GM20431 (cell line): ENCODE data around the gene DPP8.

ENCODE experiments used
- in situ Hi-C: fragments of 300-500 bp; cut with MseI, MboI; formaldehyde crosslinking; loops from one replicate; pipeline ENCODE4 v1.15.0; 2020; ENCODE audit warnings: low sequenced_read_pairs; ENCODE audit not compliant: unreplicated experiment

Gene DPP8

DNA sequence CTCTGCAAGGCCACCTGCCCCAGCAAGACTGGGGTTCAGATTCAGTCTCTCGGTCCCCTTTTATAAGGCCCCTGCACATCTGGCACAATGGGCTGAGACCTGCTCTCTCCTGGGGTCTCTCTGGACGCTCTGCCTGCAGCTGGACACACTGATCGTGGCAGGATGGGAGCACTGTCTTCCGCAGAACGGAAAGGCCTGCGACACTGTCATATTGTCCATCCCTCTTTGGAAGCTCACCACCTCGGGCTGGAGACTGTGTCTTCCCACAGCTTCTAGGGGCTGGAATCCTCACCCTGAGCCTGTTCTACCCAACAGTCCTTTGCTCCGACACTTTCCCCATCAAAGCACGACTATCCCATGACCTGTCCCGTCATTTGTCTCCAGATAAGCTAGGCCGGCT, 83.3 kb downstream of the DPP8 start:
- in situ Hi-C loops: no loop called here

DNA sequence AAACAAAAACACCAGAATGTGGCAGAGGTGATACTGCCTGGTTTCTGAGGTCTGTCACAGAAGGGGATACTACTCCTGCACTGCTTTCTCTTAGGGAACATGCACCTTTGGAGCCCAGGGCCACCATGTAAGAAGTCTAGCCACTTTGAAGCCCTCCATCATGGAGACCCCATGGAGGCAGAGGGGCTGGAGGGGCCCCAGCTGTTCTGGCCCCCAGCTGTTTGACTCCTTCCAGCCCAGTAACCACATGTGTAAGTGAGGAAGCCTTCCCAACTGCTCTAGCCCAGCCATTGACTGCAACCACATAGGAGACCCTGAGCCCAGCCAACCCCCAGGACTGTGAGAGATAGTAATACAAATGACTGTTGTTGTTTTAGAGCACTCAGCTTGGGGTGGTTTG, 85.8 kb downstream of the DPP8 start:
- in situ Hi-C loops: no loop called here

DNA sequence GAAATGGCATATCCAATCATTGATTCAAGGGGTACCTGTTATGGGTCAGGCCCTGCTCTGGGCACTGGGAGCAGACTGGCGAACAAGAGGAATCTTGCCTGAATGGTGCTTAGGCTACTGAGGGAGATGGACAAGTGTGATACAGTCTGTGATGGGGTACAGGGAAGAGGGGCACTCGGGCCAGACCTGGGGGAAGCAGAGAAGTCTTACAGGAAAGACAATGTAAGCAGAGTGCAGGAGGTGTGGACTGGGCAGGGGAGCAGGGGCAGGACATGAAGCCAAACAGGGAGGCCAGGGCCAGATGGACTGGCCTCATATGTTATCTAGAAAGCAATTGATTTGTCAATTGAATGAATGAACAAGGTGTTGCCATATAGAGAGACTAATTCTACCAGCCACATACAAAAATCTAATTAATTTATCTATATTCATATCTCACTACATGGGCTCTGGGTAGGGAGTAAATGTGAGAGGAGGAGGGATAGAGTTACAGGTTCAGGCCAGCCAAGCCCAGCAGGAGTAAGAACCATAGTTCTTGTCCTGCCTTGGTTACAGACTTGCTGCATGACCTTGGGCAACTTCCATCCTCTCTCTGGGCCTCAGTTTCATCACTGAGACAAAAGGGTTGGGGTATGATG, 91.2 kb downstream of the DPP8 start:
- in situ Hi-C loops: no loop called here

DNA sequence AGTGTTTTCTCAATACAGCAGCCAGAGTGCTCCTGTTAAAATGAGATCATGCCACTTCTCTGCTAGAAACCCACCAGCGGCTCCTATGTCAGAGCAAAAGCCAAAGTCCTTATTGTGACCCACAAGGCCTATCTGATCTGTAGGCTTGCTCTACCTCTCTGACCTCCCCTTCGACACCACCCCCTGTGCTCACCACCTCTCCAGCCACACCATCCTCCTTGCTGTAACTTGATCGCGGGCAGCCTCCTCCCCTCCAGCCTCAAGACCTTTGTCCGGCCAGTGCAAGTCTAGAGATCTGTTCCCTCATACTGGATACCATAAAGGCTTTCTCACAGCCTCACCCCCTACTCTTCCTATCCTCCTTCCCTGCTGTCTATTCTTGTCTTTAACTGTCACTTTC, 92.8 kb downstream of the DPP8 start:
- in situ Hi-C loops: no loop called here

DNA sequence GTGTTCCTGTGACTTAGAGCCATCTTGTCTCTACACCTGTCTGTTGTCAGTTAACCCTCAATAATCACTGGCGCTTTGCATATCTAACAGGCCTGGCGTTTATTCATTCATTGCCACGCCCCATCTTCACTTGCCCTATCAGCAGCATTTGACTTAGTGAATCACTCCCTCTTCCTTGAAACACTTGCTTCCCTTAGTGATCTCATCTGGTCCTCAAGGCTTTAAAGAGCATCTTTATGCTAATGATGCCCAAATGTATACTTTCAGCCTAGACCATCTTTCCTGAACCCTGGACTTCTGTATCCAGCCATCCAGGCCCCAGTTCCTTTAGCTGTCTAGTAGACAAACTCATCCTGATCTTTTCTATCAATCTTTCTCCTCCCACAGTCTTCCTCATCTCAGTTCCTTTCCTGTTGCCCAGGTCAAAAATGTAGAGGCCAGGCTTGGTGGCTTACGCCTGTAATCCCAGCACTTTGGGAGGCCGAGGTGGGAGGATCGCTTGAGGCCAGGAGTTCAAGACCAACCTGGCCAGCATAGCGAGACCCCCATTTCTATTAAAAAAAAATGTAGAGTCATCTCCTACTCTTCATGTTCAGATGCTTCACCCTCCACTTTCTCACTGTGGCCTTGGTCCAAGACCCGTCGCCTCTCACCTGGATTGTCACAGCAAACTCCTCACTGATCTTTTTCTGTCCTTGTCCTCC, 93.4 kb downstream of the DPP8 start:
- in situ Hi-C loops: no loop called here

DNA sequence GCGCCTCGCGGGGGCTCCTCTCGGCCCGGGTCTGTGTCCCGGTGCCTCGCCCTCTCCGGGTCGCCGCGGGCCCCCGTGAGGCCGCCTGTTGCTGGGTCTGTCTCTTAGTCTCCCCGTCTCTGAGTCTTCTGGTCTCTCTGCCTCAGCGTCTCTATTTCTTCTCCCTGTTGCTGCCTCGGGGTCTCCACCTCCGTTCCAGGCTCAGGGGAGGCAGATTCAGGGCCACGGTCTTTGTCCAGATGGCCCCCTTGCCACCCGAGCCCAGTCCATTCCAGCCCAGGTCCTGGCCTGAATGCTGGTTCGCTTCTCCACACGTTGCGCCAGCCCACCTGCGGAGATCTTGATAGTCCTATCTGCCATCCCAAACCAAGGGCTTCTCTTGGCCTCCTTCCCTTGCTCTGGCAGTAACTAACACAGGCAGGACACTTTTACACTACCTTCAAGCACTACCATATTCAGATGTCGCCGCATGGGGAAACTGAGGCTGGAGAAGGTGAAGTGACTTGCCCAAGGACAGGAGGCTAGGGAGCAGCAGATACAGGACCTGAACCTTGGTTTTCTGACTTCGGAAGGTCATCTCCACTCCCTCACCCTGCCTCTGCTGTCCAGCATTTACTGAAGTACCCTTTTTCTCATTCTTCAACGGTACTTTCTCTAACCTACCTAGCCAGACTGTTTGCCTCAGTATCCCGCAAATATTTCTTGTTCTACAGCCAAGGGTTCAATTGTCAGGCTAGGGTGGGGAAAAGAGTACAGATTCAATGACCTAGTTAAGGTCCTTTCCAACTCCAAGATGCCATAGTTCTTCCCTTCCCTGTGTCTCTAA, 94.1 kb downstream of the DPP8 start:
- in situ Hi-C loops: no loop called here

DNA sequence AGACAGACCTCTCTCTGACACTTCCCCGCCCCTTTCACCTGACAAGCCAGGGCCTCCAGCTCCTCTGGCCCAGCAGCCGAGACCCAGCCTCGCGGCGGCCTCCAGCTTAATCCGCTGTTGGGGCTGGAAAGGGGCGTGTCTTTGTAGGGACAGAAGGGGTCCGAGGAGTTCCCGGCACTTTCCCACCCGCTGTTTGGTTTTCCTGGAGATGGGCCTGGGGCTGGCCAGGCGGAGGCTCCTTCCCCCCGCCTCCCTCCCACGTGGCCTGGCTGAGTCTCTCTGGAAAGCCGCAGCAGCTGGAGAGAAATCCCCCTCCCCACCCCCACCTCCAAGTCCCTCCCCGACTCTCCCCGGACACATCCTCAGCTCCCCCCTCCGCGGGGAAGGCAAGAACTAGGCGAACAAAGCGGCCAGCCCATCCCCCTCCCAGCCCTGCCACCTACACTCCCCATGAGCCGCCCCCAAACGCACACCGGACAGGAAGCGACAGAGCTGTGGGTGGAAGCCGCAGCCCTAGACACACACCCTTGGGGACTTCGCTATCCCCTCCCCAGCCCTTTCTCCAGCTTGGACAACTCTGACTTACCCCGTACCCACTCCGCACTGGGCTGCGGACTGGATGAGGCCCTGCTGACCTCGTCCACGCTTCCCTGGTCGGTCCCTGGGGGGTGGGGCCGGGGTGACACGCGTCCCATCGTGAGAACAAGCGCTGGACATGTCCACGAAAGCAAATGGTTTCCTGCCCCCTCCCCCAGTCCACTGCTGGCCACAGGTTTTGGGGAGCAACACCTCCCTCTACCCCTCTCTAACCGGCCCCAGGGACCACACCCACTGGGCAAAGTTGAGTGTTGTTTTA, 95.9 kb downstream of the DPP8 start:
- in situ Hi-C loops: no loop called here

DNA sequence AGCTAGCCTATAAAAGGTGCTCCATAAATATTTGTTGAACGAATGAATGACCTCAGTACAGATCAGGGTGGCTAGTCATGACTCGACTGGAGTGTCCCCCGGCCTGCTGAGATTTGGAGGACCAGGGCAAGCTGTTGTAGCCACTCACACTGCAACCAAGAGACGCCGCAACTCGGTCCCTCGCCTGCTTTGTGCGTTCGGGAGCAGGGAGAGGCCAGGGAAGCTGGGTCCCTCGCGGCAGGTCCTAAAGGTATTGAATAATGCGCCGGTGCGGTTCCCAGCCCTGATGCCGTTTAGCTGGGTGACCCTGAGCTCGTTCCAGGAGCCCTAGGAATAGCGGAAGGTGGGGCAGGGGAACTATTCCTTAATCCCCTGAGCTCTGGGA, 96.5 kb downstream of the DPP8 start:
- in situ Hi-C loops: no loop called here

DNA sequence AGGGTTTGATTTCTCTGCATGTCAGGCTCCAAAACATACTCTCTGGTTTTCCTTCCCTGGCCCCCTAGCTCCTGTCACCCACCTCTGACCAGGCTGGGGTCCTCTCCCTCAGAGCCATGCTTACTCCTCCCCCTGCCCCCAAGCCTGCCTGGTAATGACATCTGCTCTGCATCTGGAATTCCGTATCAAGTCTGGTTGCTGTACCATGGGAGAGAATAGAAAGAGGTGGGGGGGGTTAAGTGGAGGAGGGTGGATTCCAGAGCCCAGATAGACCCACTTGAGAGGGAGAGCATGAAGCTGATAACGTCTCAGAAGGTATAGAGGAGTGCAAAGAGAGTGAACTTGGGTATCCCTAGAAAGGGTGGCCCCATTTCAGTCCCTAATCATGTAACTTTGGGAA, 98.9 kb downstream of the DPP8 start:
- in situ Hi-C loops: no loop called here

DNA sequence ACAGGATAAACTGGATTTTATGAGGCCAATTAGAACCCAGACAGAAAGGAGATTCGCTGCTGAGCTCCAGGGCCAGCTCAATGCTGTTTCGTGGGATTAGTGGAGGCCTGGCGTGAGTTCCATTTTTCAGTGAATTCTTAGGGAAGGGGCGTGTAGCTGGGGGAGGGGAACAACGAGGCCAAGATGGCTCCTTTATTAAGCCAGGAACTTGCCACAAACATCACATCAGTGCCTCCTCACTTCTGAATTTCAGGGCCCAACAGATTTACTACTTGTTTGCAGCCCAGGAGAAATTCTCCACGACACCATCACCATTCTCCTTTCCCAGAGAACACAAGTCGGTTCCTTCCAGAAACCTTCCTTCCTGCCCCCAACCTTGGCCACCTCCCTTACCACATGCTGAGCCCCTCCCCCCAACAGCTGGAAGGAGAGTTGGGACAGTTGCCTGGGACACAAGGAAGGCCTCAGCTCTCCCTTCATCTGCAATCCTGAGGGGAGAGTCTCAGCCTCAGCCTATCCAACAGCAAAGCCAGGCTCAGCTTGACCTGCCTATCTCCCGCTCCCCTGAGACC, 100.6 kb downstream of the DPP8 start:
- in situ Hi-C loops: no loop called here

DNA sequence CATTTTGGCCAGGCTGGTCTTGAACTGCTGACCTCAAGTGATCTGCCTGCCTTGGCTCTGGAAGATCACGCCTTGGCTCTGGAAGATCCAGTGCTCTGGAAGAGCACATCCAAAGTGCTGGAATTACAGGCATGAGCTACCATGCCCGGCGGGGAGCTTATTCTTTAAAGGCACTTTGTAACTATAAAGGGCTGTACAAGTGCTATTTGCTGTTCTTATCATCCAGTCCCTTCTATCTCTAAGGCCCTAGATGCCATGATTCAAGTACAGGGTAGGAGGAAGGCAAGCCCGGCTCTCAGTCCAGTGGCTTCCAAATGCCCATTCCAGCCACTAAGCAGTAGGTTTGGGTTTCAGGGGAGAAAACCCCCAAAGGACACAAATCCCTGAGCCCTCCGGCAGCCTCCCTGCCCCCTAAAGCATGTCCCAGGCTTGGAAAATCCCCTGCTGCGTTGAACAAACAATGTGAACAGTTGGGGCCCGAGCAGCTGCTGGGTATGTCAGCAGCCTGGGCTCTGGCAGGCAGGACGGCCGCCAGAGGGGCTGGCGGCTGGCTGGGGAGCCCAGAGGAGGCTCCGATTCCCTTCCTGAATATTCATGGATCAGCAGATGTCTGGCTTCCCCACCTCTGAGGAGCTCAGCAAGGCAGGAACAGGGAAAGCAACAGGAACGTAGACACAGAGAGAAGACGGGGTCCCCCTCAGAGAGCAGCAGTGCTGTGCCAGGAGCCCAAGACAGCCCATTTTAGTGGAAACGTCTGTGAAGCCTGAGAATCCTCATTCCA, 102.5 kb downstream of the DPP8 start:
- in situ Hi-C loops: no loop called here

DNA sequence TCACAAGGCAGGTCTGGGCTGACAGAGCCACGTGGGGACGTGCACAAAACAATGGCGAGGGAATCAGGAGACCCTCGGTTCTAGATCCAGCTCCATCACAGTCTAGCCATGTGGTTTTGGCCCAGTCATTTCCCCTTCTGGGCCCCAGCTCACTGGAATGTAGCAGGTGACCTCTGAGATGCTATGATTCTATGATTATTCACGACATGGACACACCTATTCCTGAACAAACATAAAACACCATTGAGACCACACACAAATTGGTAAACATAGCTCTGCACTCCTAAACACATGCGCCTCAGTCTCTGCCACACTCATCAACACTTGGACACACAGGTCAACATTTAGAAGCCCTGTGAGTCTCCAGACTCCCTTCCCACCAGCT, 103.7 kb downstream of the DPP8 start:
- in situ Hi-C loops: no loop called here

DNA sequence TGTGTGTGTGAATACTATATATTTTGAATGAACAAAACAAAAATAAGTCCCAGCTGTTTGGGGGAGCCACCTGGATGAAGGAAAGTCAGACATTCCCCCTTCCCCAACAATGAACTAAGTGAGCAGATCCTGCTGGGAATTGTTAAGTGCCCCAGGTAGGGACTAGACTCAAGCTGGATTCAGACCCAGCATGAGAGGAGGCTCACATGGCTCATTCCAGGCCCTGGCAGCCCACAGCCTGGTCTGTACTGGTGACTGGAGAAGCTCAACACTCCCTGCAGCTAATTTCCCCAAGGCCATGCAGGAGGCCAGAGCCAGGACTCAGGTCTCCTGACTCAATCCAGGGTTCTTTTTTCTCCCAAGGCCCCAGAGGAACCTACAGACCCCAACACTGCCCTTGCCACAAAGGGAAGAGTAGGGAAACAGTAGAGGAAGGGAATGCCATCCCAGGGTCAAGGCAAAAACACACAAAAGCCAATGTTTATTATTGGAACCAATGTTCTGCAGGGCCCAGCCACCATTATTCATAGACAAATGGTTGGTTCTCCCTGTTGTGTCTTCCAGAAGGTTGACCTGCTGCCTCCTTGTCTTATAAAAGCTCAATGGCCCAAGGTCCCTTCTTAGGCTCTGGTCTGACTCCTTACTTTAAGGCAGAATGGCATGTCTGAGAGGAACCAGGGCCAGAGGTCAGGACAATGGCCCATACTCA, 104.3 kb downstream of the DPP8 start:
- in situ Hi-C loops: no loop called here

DNA sequence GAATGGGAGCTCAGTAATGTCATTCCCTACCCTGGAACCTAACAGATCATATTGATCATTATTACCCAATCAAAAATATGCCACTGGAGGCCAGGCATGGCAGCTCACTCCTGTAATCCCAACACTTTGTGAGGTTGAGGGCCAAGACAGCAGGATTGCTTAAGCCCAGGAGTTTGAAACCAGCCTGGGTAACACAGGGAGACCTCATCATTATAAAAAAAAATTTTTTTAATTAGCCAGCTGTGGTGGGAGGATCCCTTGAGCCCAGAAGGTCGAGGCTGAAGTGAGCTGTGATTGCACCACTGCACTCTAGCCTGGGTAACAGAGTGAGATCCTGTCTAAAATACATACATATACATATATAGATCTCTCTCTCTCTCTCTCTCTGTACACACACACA, 104.9 kb downstream of the DPP8 start:
- in situ Hi-C loops: no loop called here

DNA sequence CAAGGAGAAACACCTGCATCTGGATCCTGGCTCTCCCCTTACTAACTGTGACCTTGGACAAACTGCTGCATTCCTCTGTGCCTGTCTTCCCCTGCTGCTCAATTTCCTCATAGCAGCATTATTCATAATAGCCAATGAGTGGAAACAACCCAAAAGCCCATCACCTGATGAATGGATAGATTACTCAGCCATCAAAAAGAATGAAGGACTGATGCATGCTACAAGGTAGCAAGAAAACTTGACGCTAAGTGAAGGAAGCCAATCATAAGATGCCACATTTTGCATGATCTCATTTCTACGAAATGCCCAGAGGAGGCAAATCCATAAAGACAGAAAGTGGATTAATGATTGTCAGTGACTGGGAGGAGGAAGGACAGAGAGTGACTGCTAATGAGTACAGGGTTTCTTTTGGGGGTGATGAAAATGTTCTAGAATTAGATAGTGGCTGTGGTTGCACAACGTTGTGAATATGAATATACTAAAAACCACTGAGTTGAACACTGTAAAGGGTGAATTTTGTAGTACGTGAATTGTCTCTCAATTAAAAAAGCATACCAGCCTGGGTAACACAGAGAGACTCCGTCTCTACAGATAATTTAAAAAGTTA, 105.9 kb downstream of the DPP8 start:
- in situ Hi-C loops: no loop called here

DNA sequence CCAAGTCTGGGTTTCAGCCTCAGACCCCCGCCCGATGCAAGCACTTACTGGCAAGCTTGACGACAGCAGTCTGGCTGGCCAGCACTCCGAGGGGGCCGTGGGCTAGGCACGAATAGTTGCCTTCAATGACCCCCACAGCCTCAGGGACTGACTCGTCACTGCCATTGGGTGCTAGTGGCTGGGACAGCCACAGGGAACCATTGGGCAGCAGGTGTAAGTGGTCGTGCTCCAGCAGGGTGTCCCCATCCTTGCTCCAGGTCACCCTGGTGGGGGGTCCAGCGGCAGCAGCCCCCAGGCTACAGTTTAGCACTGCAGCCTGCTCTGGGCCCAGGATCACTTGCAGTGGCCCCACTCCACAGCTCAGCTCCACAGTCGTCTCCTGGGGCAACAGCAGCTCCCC, 106.5 kb downstream of the DPP8 start:
- in situ Hi-C loops: no loop called here

DNA sequence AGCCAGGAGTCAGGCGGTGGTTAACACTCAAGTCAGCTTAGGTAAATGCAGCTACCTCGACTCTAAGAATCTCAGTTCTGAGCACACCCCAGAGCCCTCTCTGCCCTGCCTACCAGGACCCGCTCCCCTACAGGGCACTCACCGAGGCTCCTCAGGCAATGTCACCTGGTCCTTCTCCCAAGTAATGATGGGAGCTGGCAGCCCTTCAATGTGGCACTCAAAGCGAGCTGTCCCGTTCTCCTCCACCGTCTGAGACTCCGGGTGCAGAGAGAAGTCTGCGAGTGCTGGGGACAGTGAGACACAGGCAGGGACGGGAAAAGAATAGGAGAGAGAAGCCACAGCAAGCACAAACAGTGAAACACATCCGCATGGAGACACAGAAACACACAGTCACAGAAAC, 107.5 kb downstream of the DPP8 start:
- in situ Hi-C loops: no loop called here

DNA sequence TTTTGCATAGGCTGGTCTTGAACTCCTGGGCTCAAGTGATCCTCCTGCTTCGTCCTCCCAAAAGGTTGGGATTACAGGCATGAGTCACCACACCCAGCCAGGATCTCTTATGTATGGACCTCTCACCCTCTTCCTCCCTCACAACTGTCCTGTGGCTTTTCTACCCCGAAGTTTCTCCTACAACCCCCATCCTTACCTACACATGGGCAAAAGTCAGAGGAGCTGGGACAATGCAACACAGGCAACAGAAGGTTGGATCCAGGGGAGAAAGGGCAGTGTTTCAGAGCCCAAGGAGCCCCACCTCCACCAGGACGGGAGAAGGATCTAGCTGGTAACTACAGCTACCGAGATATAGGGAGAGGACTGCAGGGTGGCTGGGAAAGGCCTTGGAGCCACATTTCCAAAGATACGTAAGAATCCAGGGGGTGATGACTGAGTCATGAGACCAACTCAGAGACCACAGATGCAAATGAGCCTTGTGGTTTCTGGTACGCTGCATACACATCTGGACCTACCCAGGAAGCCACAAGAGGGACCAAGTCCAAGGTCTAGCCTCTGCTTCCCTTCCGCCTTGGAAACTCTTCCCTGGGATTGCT, 108.4 kb downstream of the DPP8 start:
- in situ Hi-C loops: no loop called here
